ENCODE measurements around the gene PRKD2.

PRKD2 gene

GRCh38 chr19:46704379-46705076 is 12.4 kb downstream of the PRKD2 start:
- peak; percentile 79 for DNase-seq (ENCODE audit: low read depth)

- no peak for DNase-seq (ENCODE audit: low read depth)
These were observed 16.2 kb downstream of the PRKD2 start for GRCh38 chr19:46700704-46701103.

GRCh38 chr19:46698395-46699321 is 18.3 kb downstream of the PRKD2 start:
- DNase-seq (ENCODE audit: low read depth), result no peak

GRCh38 chr19:46697204-46697960 is 19.5 kb downstream of the PRKD2 start:
- no peak for DNase-seq (ENCODE audit: low read depth)

GRCh38 chr19:46696866-46697203 is 20.1 kb downstream of the PRKD2 start:
- no peak for DNase-seq (ENCODE audit: low read depth)

GRCh38 chr19:46696052-46696451 is 20.9 kb downstream of the PRKD2 start:
- no peak for DNase-seq (ENCODE audit: low read depth)

GRCh38 chr19:46693760-46694159 is 23.2 kb downstream of the PRKD2 start:
- no peak for DNase-seq (ENCODE audit: low read depth)

GRCh38 chr19:46692918-46693722 is 23.8 kb downstream of the PRKD2 start:
- no peak for DNase-seq (ENCODE audit: low read depth)

GRCh38 chr19:46691948-46692347 is 25.0 kb downstream of the PRKD2 start:
- no peak for DNase-seq (ENCODE audit: low read depth)

- DNase-seq (ENCODE audit: low read depth), result no peak
These were observed 25.8 kb downstream of the PRKD2 start for GRCh38 chr19:46691104-46691503.

- DNase-seq (ENCODE audit: low read depth), result no peak
These were observed 27.6 kb downstream of the PRKD2 start for GRCh38 chr19:46689358-46689757.

- DNase-seq (ENCODE audit: low read depth), result no peak
These were observed 29.3 kb downstream of the PRKD2 start for GRCh38 chr19:46687438-46688145.

- DNase-seq (ENCODE audit: low read depth), result no peak
These were observed 31.7 kb downstream of the PRKD2 start for GRCh38 chr19:46685189-46685588.

- peak; percentile 63 for DNase-seq (ENCODE audit: low read depth)
These were observed 38.7 kb downstream of the PRKD2 start for GRCh38 chr19:46678110-46678732.

GRCh38 chr19:46674416-46675178 is 42.3 kb downstream of the PRKD2 start:
- no peak for DNase-seq (ENCODE audit: low read depth)

- no peak for DNase-seq (ENCODE audit: low read depth)
These were observed 46.1 kb downstream of the PRKD2 start for GRCh38 chr19:46670813-46671212.

GRCh38 chr19:46668662-46669061 is 48.3 kb downstream of the PRKD2 start:
- no peak for DNase-seq (ENCODE audit: low read depth)

GRCh38 chr19:46665072-46665471 is 51.8 kb downstream of the PRKD2 start:
- no peak for DNase-seq (ENCODE audit: low read depth)

GRCh38 chr19:46661735-46662592 is 55.0 kb downstream of the PRKD2 start:
- DNase-seq (ENCODE audit: low read depth), result peak; percentile 69
